WTC11 (cell line): ENCODE results near the gene BCS1L. TPM values are rescaled to one million over a fixed set of nuclear protein-coding genes. Genes with fewer than 3 reads are reported as not detected.

ENCODE experiments used
- ATAC-seq: fragments of 200-7000 bp; cut with Tn5 transposase; 2 replicates; pipeline ENCODE4 v1.10.0; 2021; ENCODE audit warnings: mild to moderate bottlenecking, moderate library complexity
- CTCF ChIA-PET: fragments of 300-600 bp; sonication (Branson Sonifier 250); formaldehyde crosslinking; loops from one replicate; lab custom pipeline; 2021; ENCODE audit warnings: antibody characterized with exemption; lab: Charles Lee
- POLR2A ChIA-PET: fragments of 350-600 bp; sonication (Branson Sonifier 250); formaldehyde crosslinking; loops from one replicate; lab custom pipeline; 2021; ENCODE audit warnings: antibody characterized with exemption; lab: Charles Lee
- DNase-seq: peaks from one replicate; pipeline ENCODE4 v3.0.0; 2021; ENCODE audit warnings: low spot score
- H3K27ac Mint-ChIP-seq: 2 replicates; pipeline ENCODE4 v1.8.0; 2021; ENCODE audit warnings: mixed read lengths
- H3K27me3 Mint-ChIP-seq: 2 replicates; pipeline ENCODE4 v1.8.0; 2021; ENCODE audit warnings: low read depth, mild to moderate bottlenecking, moderate library complexity, mixed read lengths
- H3K36me3 Mint-ChIP-seq: 2 replicates; pipeline ENCODE4 v1.8.0; 2021; ENCODE audit warnings: mixed read lengths
- H3K4me1 Mint-ChIP-seq: 2 replicates; pipeline ENCODE4 v1.8.0; 2022; ENCODE audit warnings: mixed read lengths
- H3K4me3 Mint-ChIP-seq: 2 replicates; pipeline ENCODE4 v1.8.0; 2021; ENCODE audit warnings: mild to moderate bottlenecking, moderate library complexity, mixed read lengths
- H3K9me3 Mint-ChIP-seq: 2 replicates; pipeline ENCODE4 v1.8.0; 2021; ENCODE audit warnings: mixed read lengths
- ARID4B ChIP-seq: sonication (generic); formaldehyde crosslinking; IDR thresholded peaks from 2 replicates; pipeline ENCODE4 v1.8.0; 2023; ENCODE audit warnings: missing genetic modification reagents, mild to moderate bottlenecking, borderline replicate concordance
- E2F4 ChIP-seq: sonication (generic); formaldehyde crosslinking; IDR thresholded peaks from 2 replicates; pipeline ENCODE4 v1.8.1; 2022; ENCODE audit warnings: low read depth, mild to moderate bottlenecking, moderate library complexity, missing genetic modification reagents, borderline replicate concordance
- E2F5 ChIP-seq: sonication (generic); formaldehyde crosslinking; IDR thresholded peaks from 2 replicates; pipeline ENCODE4 v1.8.1; 2022; ENCODE audit warnings: mild to moderate bottlenecking, moderate library complexity, missing genetic modification reagents
- ERG ChIP-seq: fragments of 250-450 bp; sonication (Bioruptor Pico); IDR thresholded peaks from 2 replicates; pipeline ENCODE4 v1.8.0; 2021; ENCODE audit warnings: mild to moderate bottlenecking
- FOXP4 ChIP-seq: sonication (generic); formaldehyde crosslinking; IDR thresholded peaks from 2 replicates; pipeline ENCODE4 v1.8.0; 2022; ENCODE audit warnings: mild to moderate bottlenecking, missing genetic modification reagents
- GABPB1 ChIP-seq: sonication (generic); formaldehyde crosslinking; IDR thresholded peaks from 2 replicates; pipeline ENCODE4 v1.8.1; 2023; ENCODE audit warnings: mild to moderate bottlenecking, missing genetic modification reagents
- GTF2I ChIP-seq: fragments of 250-450 bp; sonication (Bioruptor Pico); conservative IDR thresholded peaks from 2 replicates; pipeline ENCODE4 v1.4.0; 2021; ENCODE audit warnings: mild to moderate bottlenecking
- HMGXB4 ChIP-seq: sonication (generic); formaldehyde crosslinking; IDR thresholded peaks from 2 replicates; pipeline ENCODE4 v1.8.1; 2023; ENCODE audit warnings: mild to moderate bottlenecking, moderate library complexity, missing genetic modification reagents
- MAX ChIP-seq: sonication (generic); formaldehyde crosslinking; IDR thresholded peaks from 2 replicates; pipeline ENCODE4 v1.8.0; 2022; ENCODE audit warnings: mild to moderate bottlenecking, missing genetic modification reagents
- MLX ChIP-seq: sonication (generic); formaldehyde crosslinking; IDR thresholded peaks from 2 replicates; pipeline ENCODE4 v1.8.1; 2023; ENCODE audit warnings: mild to moderate bottlenecking, missing genetic modification reagents, moderate library complexity
- NR3C1 ChIP-seq: sonication (generic); formaldehyde crosslinking; conservative IDR thresholded peaks from 2 replicates; pipeline ENCODE4 v1.8.1; 2023; ENCODE audit warnings: low read depth, mild to moderate bottlenecking, missing genetic modification reagents
- RELA ChIP-seq: sonication (generic); formaldehyde crosslinking; IDR thresholded peaks from 2 replicates; pipeline ENCODE4 v1.8.1; 2022; ENCODE audit warnings: missing genetic modification reagents, mild to moderate bottlenecking, borderline replicate concordance
- TCF7 ChIP-seq: sonication (generic); formaldehyde crosslinking; IDR thresholded peaks from 2 replicates; pipeline ENCODE4 v1.8.0; 2022; ENCODE audit warnings: mild to moderate bottlenecking, low read depth, missing genetic modification reagents, moderate library complexity
- TEAD1 ChIP-seq: sonication (generic); formaldehyde crosslinking; IDR thresholded peaks from 2 replicates; pipeline ENCODE4 v1.8.0; 2022; ENCODE audit warnings: mild to moderate bottlenecking, missing genetic modification reagents
- TP53 ChIP-seq: sonication (generic); formaldehyde crosslinking; IDR thresholded peaks from 2 replicates; pipeline ENCODE4 v1.8.1; 2023; ENCODE audit warnings: mild to moderate bottlenecking, missing genetic modification reagents
- ZNF416 ChIP-seq: fragments of 250-450 bp; sonication (Bioruptor Pico); IDR thresholded peaks from 2 replicates; pipeline ENCODE4 v1.9.0; 2021; ENCODE audit warnings: mild to moderate bottlenecking, inconsistent platforms
- ZNF423 ChIP-seq: fragments of 250-450 bp; sonication (Bioruptor Pico); IDR thresholded peaks from 2 replicates; pipeline ENCODE4 v2.1.2; 2022; ENCODE audit warnings: mild to moderate bottlenecking, moderate library complexity
- total RNA-seq: library from RNA; stranded (reverse); gene quantifications from 3 replicates; pipeline ENCODE4 v1.2.3, GENCODE V29; 2021

Gene BCS1L
- total RNA-seq, 1 experiment from 2014 or later = 32.7 TPM

- TF ChIP-seq FOXP4 (CRISPR knock-in tag) = no peak
- TF ChIP-seq TEAD1 (CRISPR knock-in tag) = no peak
- no peak for TF ChIP-seq GABPB1 (CRISPR knock-in tag)
- TF ChIP-seq MAX = no peak
Observed at GRCh38 chr2:218631837-218632236, 27.6 kb upstream of the BCS1L start (continued).

DNA sequence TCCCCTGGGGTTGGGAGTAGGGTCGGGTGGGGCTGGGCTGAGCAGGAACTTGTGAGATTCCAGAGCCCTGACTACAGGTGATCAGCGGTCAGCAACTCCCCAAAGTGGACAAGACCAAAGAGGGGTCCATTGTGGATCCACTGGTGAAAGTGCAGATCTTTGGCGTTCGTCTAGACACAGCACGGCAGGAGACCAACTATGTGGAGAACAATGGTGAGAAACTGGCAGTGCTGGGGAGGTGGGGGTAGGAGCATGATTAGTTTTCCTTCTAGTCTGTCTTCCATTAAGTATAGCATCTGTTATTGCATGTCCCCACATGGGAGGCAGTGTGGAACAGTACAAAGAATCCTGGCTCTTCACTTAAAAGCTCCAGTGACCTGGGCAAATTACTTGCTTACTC is 23.8 kb upstream of the BCS1L start:
- ChIA-PET POLR2A (no interaction called here), CTCF (no interaction called here)
- H3K27ac Mint-ChIP-seq = no peak overlapping the region
- H3K4me1 Mint-ChIP-seq = no peaks in the 10 kb centered on the region
- no peaks in the 10 kb centered on the region for H3K27me3 Mint-ChIP-seq
- no peaks in the 10 kb centered on the region for H3K9me3 Mint-ChIP-seq
- H3K4me3 Mint-ChIP-seq = no peak overlapping the region
- no peak for ATAC-seq
- TF ChIP-seq E2F4 (CRISPR knock-in tag) = no peak
- TF ChIP-seq RELA (CRISPR knock-in tag) = no peak
- TF ChIP-seq ZNF423 (CRISPR knock-in tag) = no peak
- TF ChIP-seq E2F5 = no peak
- no peak for TF ChIP-seq ERG (CRISPR knock-in tag)
- TF ChIP-seq TP53 (CRISPR knock-in tag) = no peak
- no peak for DNase-seq
- H3K36me3 Mint-ChIP-seq = peaks cover 45% of the 10 kb centered on the region

GRCh38 chr2:218638372-218638771 is 21.1 kb upstream of the BCS1L start:
- POLR2A ChIA-PET = no interaction called here
- no peaks in the 10 kb centered on the region for H3K27me3 Mint-ChIP-seq
- no peaks in the 10 kb centered on the region for H3K9me3 Mint-ChIP-seq
- no peaks in the 10 kb centered on the region for H3K4me1 Mint-ChIP-seq
- H3K27ac Mint-ChIP-seq = no peak overlapping the region
- ATAC-seq (no peak), DNase-seq (no peak)
- TF ChIP-seq HMGXB4 (CRISPR knock-in tag) (no peak), MLX (no peak), NR3C1 (no peak), ZNF416 (CRISPR knock-in tag) (no peak), GTF2I (no peak), TCF7 (CRISPR knock-in tag) (no peak), E2F4 (CRISPR knock-in tag) (no peak), ARID4B (CRISPR knock-in tag) (no peak)
- CTCF ChIA-PET = no interaction called here
- H3K36me3 Mint-ChIP-seq = peaks cover 53% of the 10 kb centered on the region
- no peak overlapping the region for H3K4me3 Mint-ChIP-seq
